ENCODE measurements around the gene NWD2. TPM values are rescaled to one million over a fixed set of nuclear protein-coding genes. Genes with fewer than 3 reads are reported as not detected.

NWD2 gene
- polyA plus RNA-seq, 1 donor (not counting 4 experiments of a cell fraction or from before 2014, with no cell fraction given), result 0.10 TPM

DNA sequence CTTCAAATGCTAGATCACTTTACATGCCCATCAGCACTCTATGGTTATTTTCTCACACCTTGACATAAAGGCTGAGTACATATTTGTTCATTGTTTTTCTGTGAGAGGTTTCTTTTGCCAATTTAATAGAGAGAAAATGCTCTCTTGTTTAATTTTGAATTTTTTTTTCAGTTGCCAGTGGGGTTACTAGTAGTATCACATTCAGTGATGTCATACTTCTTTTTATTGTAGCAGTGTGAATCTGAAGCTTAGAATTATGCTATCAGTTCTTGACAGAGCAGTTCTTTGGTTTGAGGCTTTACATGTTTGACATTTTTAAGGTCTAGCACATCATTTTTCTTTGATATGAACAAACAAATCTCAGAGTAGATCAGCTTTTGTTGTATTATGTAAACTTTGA, 185.4 kb downstream of the NWD2 start:
- FAIRE-seq (no peak), DNase-seq (ENCODE audit: low read depth, low spot score) (no peak)
- Histone ChIP-seq H3K79me2 (ENCODE audit: control insufficient read depth, insufficient read depth, low read length) (no peaks in the 10 kb centered on the region), H2AFZ (ENCODE audit: control insufficient read depth, low read length) (no peak overlapping the region), H3K36me3 (ENCODE audit: control insufficient read depth in 2 of 2, extremely low read depth in 1 of 2, insufficient read depth in 2 of 2, low read length in 2 of 2) (no peaks in the 10 kb centered on the region), H3K4me3 (ENCODE audit: control insufficient read depth in 2 of 3, extremely low read depth in 1 of 3, insufficient read depth in 2 of 3, low read depth in 1 of 3, low read length in 3 of 3) (no peak overlapping the region), H3K9ac (ENCODE audit: control insufficient read depth, extremely low read depth, insufficient read depth, low read length) (no peak overlapping the region), H3K9me1 (ENCODE audit: control insufficient read depth, extremely low read depth, insufficient read depth, low read length) (no peaks in the 10 kb centered on the region), H3K4me2 (ENCODE audit: control insufficient read depth, extremely low read depth, insufficient read depth, low read depth, low read length) (no peak overlapping the region), H3K27ac (ENCODE audit: control insufficient read depth, insufficient read depth, low read length) (no peak overlapping the region), H3K27me3 (ENCODE audit: control insufficient read depth, extremely low read depth, insufficient read depth, low read length) (no peaks in the 10 kb centered on the region), H3K4me1 (ENCODE audit: control insufficient read depth, extremely low read depth, insufficient read depth, low read length) (no peaks in the 10 kb centered on the region), H4K20me1 (ENCODE audit: control insufficient read depth, extremely low read depth, insufficient read depth, low read length) (no peaks in the 10 kb centered on the region), H3K9me3 (ENCODE audit: control insufficient read depth, low read depth, low read length) (no peaks in the 10 kb centered on the region)
- dilution Hi-C loops (cut with MboI; ENCODE audit: extremely low pct_ligation_motif_present, low sequenced_read_pairs), result no loop called here
- TF ChIP-seq, protein P1, sequence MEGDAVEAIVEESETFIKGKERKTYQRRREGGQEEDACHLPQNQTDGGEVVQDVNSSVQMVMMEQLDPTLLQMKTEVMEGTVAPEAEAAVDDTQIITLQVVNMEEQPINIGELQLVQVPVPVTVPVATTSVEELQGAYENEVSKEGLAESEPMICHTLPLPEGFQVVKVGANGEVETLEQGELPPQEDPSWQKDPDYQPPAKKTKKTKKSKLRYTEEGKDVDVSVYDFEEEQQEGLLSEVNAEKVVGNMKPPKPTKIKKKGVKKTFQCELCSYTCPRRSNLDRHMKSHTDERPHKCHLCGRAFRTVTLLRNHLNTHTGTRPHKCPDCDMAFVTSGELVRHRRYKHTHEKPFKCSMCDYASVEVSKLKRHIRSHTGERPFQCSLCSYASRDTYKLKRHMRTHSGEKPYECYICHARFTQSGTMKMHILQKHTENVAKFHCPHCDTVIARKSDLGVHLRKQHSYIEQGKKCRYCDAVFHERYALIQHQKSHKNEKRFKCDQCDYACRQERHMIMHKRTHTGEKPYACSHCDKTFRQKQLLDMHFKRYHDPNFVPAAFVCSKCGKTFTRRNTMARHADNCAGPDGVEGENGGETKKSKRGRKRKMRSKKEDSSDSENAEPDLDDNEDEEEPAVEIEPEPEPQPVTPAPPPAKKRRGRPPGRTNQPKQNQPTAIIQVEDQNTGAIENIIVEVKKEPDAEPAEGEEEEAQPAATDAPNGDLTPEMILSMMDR (optimal IDR thresholded peaks at IDR 0.05 in 1 of 3, IDR thresholded peaks at IDR 0.05 in 1 of 3, conservative IDR thresholded peaks at IDR 0.05 in 1 of 3; ENCODE audit: extremely low read depth in 1 of 3, insufficient read depth in 2 of 3, low read length in 3 of 3), result no peak

DNA sequence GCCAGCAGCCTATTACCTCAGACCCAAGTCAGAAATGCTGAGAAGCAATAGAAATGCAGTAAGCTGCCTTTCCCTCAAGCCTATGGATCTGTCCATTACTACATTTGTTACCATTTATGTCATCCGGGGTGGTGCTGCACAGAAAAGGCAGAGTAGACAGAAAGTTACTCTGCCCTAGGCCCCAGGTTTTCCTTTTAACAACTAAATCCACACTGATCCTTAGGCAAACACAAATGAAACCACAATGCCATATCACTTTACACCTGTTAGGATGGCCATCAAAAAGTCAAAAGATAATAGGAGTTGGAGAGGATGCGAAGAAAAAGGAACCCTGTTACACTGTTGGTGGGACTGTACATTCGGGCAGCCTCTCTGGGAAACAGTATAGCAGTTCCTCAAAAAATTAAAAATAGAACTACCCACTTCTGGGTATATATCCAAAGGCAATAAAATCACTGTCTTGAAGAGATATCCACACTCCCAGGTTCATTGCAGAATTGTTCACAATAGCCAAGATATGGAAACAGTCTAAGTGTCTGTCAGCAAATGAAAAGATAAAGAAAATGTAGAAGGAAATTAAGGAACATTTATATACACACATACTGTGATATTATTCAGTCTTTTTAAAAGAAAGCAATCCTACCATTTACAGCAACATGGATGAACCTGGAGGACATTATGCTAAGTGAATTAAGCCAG, 186.3 kb downstream of the NWD2 start:
- Histone ChIP-seq H3K36me3 (ENCODE audit: control insufficient read depth in 2 of 2, extremely low read depth in 1 of 2, insufficient read depth in 2 of 2, low read length in 2 of 2) (no peaks in the 10 kb centered on the region), H4K20me1 (ENCODE audit: control insufficient read depth, extremely low read depth, insufficient read depth, low read length) (no peaks in the 10 kb centered on the region), H2AFZ (ENCODE audit: control insufficient read depth, low read length) (no peak overlapping the region), H3K4me1 (ENCODE audit: control insufficient read depth, extremely low read depth, insufficient read depth, low read length) (no peaks in the 10 kb centered on the region), H3K79me2 (ENCODE audit: control insufficient read depth, insufficient read depth, low read length) (no peaks in the 10 kb centered on the region), H3K27ac (ENCODE audit: control insufficient read depth, insufficient read depth, low read length) (no peak overlapping the region), H3K9me3 (ENCODE audit: control insufficient read depth, low read depth, low read length) (no peaks in the 10 kb centered on the region), H3K9ac (ENCODE audit: control insufficient read depth, extremely low read depth, insufficient read depth, low read length) (no peak overlapping the region), H3K4me2 (ENCODE audit: control insufficient read depth, extremely low read depth, insufficient read depth, low read depth, low read length) (no peak overlapping the region), H3K27me3 (ENCODE audit: control insufficient read depth, extremely low read depth, insufficient read depth, low read length) (no peaks in the 10 kb centered on the region), H3K9me1 (ENCODE audit: control insufficient read depth, extremely low read depth, insufficient read depth, low read length) (no peaks in the 10 kb centered on the region), H3K4me3 (ENCODE audit: control insufficient read depth in 2 of 3, extremely low read depth in 1 of 3, insufficient read depth in 2 of 3, low read depth in 1 of 3, low read length in 3 of 3) (no peak overlapping the region)
- TF ChIP-seq, protein P1 (optimal IDR thresholded peaks at IDR 0.05 in 1 of 3, IDR thresholded peaks at IDR 0.05 in 1 of 3, conservative IDR thresholded peaks at IDR 0.05 in 1 of 3; ENCODE audit: extremely low read depth in 1 of 3, insufficient read depth in 2 of 3, low read length in 3 of 3), result no peak
- TF ChIP-seq EZH2 (IDR thresholded peaks at IDR 0.05; ENCODE audit: low read length), result no peak
- DNase-seq (ENCODE audit: low read depth, low spot score), result no peak
- no peak for FAIRE-seq
- dilution Hi-C loops (cut with MboI; ENCODE audit: extremely low pct_ligation_motif_present, low sequenced_read_pairs), result no loop called here

Measured in keratinocyte (primary cell).